GM13977 (cell line): ENCODE measurements around the gene TNS1.

ENCODE experiments used
- DNase-seq: peaks from one replicate; pipeline ENCODE4 v3.0.0; 2012; ENCODE audit warnings: low spot score
- in situ Hi-C: fragments of 300-500 bp; cut with MboI; formaldehyde crosslinking; loops from one replicate; pipeline ENCODE4 v1.12.0; 2022; ENCODE audit warnings: low sequenced_read_pairs, low pct_unique_long_range_greater_than_20kb, mixed read lengths, inconsistent platforms; ENCODE audit not compliant: unreplicated experiment
- TF ChIP-seq, protein P1 (sequence below): IDR thresholded peaks from 2 replicates; pipeline ENCODE4 v1.5.1; 2012; ENCODE audit warnings: mild to moderate bottlenecking, control low read depth; ENCODE audit not compliant: insufficient read depth; ENCODE audit errors: extremely low read depth, missing control alignments

TNS1 gene

DNA sequence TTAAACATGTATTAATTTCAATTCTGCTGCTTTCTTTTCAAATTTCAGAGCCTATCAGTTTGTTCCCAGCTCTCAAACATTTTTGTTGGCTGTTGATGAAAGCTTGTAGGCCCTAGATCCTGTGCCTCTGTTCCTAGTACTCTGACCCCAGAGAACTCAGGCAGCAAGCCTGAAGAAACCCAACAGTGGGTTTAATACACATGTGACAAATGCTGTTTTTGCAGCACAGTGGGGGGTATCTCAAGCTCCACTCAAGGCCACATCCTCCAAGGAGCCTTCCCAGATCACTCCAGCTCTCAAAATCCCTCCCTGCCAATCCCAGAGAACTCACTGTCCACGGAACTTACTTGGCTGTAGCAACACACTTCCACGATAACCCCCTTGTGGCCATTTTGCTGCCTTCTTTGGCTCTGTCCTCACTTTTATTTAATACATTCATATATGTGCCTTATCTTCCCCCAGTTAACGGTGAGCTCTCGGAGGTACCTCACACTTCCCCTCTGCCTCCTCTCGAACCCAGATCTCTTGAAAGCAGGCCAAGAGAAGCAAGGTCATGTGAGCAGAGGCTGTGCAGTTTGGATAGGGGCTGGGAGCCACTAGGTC lies 122.4 kb downstream of the TNS1 start:
- DNase-seq: no peak
- in situ Hi-C loops: no loop called here
- TF ChIP-seq, protein P1, sequence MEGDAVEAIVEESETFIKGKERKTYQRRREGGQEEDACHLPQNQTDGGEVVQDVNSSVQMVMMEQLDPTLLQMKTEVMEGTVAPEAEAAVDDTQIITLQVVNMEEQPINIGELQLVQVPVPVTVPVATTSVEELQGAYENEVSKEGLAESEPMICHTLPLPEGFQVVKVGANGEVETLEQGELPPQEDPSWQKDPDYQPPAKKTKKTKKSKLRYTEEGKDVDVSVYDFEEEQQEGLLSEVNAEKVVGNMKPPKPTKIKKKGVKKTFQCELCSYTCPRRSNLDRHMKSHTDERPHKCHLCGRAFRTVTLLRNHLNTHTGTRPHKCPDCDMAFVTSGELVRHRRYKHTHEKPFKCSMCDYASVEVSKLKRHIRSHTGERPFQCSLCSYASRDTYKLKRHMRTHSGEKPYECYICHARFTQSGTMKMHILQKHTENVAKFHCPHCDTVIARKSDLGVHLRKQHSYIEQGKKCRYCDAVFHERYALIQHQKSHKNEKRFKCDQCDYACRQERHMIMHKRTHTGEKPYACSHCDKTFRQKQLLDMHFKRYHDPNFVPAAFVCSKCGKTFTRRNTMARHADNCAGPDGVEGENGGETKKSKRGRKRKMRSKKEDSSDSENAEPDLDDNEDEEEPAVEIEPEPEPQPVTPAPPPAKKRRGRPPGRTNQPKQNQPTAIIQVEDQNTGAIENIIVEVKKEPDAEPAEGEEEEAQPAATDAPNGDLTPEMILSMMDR: no peak

DNA sequence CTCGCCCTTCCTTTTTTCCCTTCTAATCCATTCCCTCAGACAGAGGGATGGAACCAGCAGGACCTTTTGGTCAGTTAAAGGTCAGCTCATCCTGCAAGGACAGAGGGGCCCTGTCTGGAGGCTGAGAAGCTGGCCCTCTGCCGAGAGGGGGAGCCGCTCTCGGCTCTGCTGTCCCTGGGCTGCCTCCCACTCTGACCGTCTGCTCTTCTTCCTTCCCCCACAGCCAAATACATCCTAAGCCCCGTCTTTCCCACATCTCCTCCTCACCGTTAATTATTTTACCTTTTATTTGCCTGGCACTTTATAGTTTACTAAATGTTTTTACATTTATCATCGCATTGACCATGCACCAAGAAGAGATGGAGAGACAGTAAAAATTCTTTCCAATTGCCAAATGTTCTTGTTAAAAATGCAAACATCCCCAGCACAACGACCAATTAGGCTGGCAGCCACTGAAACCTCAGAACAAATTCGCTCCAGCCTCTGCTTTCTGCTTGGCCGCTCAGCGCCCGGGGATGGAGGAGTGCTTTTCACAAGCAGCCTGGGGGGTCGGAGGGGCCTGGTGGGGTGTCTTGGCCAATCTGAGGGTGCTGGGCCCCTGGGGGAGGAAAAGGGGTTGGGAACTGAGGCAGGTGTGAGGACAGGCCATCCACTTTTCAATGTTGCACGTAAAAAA lies 123.7 kb downstream of the TNS1 start:
- no peak for DNase-seq
- TF ChIP-seq, protein P1: no peak
- in situ Hi-C loops: no loop called here

DNA sequence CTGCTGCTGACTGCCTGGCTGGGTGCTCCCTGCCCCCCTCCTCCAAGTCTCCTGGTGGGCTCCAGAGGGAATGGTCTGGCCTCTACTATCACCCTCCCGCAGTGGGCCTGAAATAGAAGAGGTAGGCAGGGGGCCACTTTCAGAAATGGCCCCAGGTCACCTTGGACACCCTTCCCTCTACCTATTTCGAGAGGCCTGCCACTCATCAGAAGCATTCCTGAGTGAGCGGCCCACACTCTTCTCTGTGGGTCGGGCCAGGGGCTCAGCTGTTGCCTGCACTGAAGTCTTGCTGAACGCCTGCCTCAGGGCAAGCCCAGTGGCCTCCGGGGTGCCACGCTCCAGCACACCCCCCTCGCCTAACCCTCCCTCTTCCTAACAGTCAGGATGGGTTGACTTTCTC lies 124.9 kb downstream of the TNS1 start:
- TF ChIP-seq, protein P1: no peak
- DNase-seq: no peak
- in situ Hi-C loops: no loop called here

DNA sequence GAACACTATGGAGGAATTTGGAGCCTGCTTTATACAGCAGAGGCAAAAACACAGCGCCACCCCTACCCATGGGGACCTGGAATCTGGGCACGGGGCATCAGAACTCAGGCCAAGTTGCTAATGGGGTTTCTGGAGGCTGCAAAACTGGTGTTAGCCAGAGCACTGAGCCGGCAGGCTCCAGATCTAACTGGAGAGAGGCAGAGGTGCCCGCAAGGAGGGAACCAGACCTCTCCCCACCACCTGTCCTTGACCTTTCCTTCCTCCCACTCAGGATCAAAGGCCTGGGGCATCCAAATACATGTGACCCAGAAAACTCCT lies 126.6 kb downstream of the TNS1 start:
- TF ChIP-seq, protein P1: no peak
- in situ Hi-C loops: no loop called here
- DNase-seq: no peak

DNA sequence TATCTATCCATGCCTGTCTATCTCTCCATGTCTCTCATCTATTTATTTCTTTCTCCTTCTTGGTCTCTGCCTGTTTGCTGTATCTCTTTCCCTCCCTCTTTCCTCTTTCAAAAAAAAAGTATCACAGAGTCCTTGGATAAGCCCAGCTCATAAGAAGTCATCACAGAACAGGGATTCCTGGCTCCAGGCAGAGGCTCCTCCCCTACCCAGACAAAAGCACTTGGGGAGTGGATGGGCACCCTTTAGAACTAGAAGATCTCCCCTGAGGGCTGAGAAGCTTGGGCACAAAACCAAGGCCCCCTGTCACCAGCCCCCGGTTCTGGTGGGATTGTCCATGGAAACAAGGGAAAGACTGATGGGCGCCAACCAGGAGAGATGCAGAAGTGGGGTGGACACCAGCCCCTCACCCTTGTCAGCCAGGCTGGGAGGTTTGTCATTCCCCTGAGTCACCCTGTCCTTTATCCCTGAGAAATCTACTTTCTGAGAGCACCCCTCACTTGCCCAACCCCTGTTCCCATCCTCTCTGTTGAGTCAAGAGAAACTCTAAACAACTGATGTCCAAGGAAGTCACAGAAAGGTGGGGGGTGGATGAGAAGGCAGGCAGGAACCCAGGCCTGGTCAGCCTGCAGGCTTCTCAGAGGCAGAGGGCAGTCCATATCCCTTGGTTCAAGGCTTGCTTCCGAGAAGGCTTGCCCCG lies 127.1 kb downstream of the TNS1 start:
- in situ Hi-C loops: no loop called here
- TF ChIP-seq, protein P1: no peak
- no peak for DNase-seq

DNA sequence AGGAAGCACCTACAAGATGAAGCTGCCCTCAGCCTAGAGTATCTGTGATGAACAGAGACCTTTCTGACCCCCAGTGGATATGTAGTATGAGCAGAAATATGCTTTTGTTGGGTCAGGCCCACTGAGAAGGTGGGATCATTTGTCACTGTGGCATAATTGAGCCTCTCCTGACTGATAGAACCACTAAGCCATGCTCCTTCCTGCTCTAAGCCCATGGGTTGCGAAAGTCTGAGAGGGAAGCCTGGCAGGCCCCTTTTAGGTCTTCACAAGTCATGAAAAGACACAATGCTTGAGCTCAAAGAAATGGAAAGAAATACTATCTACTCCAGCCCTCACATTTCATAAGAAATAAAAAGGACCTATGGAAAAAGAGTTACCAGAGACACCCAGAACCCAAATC lies 127.7 kb downstream of the TNS1 start:
- TF ChIP-seq, protein P1: no peak
- in situ Hi-C loops: no loop called here
- no peak for DNase-seq
